ENCODE measurements around the gene RBM20. TPM values are rescaled to one million over a fixed set of nuclear protein-coding genes. Genes with fewer than 3 reads are reported as not detected.
"Not testable (repeated sequence)": the region's sequence is repeated elsewhere in the genome, so short reads cannot be mapped to it uniquely, and the experiment has no call there.

The RBM20 gene
- polyA plus RNA-seq, 1 donor (not counting 4 experiments of a cell fraction or from before 2014, with no cell fraction given), result 0.01 TPM

- Histone ChIP-seq H3K4me1 (ENCODE audit: control insufficient read depth, extremely low read depth, insufficient read depth, low read length) (peaks cover 38% of the 10 kb centered on the region), H2AFZ (ENCODE audit: control insufficient read depth, low read length) (no peak overlapping the region), H3K27me3 (ENCODE audit: control insufficient read depth, extremely low read depth, insufficient read depth, low read length) (no peaks in the 10 kb centered on the region), H3K4me3 (ENCODE audit: control insufficient read depth in 2 of 3, extremely low read depth in 1 of 3, insufficient read depth in 2 of 3, low read depth in 1 of 3, low read length in 3 of 3) (peak overlapping the region in 1 of 3 experiments; percentile 14), H3K9me3 (ENCODE audit: control insufficient read depth, low read depth, low read length) (no peaks in the 10 kb centered on the region), H4K20me1 (ENCODE audit: control insufficient read depth, extremely low read depth, insufficient read depth, low read length) (no peaks in the 10 kb centered on the region), H3K9ac (ENCODE audit: control insufficient read depth, extremely low read depth, insufficient read depth, low read length) (peak overlapping the region; percentile 23), H3K36me3 (ENCODE audit: control insufficient read depth in 2 of 2, extremely low read depth in 1 of 2, insufficient read depth in 2 of 2, low read length in 2 of 2) (no peaks in the 10 kb centered on the region), H3K27ac (ENCODE audit: control insufficient read depth, insufficient read depth, low read length) (peak overlapping the region; percentile 83), H3K9me1 (ENCODE audit: control insufficient read depth, extremely low read depth, insufficient read depth, low read length) (no peaks in the 10 kb centered on the region), H3K79me2 (ENCODE audit: control insufficient read depth, insufficient read depth, low read length) (no peaks in the 10 kb centered on the region), H3K4me2 (ENCODE audit: control insufficient read depth, extremely low read depth, insufficient read depth, low read depth, low read length) (peak overlapping the region; percentile 81)
- TF ChIP-seq EZH2 (IDR thresholded peaks at IDR 0.05; ENCODE audit: low read length), result no peak
- TF ChIP-seq, protein P1, sequence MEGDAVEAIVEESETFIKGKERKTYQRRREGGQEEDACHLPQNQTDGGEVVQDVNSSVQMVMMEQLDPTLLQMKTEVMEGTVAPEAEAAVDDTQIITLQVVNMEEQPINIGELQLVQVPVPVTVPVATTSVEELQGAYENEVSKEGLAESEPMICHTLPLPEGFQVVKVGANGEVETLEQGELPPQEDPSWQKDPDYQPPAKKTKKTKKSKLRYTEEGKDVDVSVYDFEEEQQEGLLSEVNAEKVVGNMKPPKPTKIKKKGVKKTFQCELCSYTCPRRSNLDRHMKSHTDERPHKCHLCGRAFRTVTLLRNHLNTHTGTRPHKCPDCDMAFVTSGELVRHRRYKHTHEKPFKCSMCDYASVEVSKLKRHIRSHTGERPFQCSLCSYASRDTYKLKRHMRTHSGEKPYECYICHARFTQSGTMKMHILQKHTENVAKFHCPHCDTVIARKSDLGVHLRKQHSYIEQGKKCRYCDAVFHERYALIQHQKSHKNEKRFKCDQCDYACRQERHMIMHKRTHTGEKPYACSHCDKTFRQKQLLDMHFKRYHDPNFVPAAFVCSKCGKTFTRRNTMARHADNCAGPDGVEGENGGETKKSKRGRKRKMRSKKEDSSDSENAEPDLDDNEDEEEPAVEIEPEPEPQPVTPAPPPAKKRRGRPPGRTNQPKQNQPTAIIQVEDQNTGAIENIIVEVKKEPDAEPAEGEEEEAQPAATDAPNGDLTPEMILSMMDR (optimal IDR thresholded peaks at IDR 0.05 in 1 of 3, IDR thresholded peaks at IDR 0.05 in 1 of 3, conservative IDR thresholded peaks at IDR 0.05 in 1 of 3; ENCODE audit: extremely low read depth in 1 of 3, insufficient read depth in 2 of 3, low read length in 3 of 3), result no peak
- FAIRE-seq, result peak; percentile 80
- dilution Hi-C loops (cut with MboI; ENCODE audit: extremely low pct_ligation_motif_present, low sequenced_read_pairs), result no loop called here
- DNase-seq (ENCODE audit: low read depth, low spot score), result no peak
Observed at GRCh38 chr10:110865809-110866482, 221.8 kb downstream of the RBM20 start.

DNA sequence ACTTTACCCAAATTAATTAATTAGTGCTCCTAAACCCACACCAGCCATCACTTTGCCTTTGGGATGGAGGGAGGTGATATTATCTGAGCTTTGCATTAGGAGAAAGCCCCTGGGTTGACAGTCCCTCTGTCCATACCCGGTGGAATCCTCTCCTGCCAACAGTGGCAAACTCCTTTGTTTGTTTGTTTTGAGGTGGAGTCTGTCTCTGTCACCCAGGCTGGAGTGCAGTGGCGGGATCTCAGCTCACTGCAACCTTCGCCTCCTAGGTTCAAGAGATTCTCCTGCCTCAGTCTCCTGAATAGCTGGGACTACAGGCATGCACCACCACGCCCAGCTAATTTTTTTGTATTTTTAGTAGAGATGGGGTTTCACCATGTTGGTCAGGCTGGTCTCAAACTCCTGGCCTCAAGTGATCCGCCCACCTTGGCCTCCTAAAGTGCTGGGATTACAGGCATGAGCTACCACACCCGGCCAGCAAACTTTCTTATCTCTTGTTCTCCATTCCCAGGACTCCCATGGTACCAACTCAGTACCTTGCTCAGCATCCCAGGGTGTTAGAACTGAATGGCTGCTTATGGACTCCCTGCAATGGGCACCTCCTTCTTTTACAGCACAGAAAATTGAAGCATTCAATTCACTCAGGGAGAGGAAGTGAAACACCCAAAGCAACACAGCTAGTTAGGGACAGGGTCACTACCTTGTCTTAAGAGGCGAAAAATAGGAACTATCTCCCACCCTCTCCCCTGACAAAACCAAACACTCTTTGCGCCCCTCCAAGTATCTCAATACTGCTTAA lies 223.1 kb downstream of the RBM20 start:
- H4K20me1 ChIP-seq (ENCODE audit: control insufficient read depth, extremely low read depth, insufficient read depth, low read length); H3K79me2 ChIP-seq (ENCODE audit: control insufficient read depth, insufficient read depth, low read length); H3K9ac ChIP-seq (ENCODE audit: control insufficient read depth, extremely low read depth, insufficient read depth, low read length); dilution Hi-C loops (cut with MboI; ENCODE audit: extremely low pct_ligation_motif_present, low sequenced_read_pairs); H3K27me3 ChIP-seq (ENCODE audit: control insufficient read depth, extremely low read depth, insufficient read depth, low read length); H3K4me2 ChIP-seq (ENCODE audit: control insufficient read depth, extremely low read depth, insufficient read depth, low read depth, low read length); H3K9me1 ChIP-seq (ENCODE audit: control insufficient read depth, extremely low read depth, insufficient read depth, low read length); H3K4me3 ChIP-seq (ENCODE audit: control insufficient read depth in 2 of 3, extremely low read depth in 1 of 3, insufficient read depth in 2 of 3, low read depth in 1 of 3, low read length in 3 of 3); FAIRE-seq; DNase-seq (ENCODE audit: low read depth, low spot score); H3K27ac ChIP-seq (ENCODE audit: control insufficient read depth, insufficient read depth, low read length); H3K9me3 ChIP-seq (ENCODE audit: control insufficient read depth, low read depth, low read length); H3K36me3 ChIP-seq (ENCODE audit: control insufficient read depth in 2 of 2, extremely low read depth in 1 of 2, insufficient read depth in 2 of 2, low read length in 2 of 2): not testable (repeated sequence)
- peak overlapping the region; percentile 36 for H2AFZ ChIP-seq (ENCODE audit: control insufficient read depth, low read length)
- peaks cover 35% of the 10 kb centered on the region for H3K4me1 ChIP-seq (ENCODE audit: control insufficient read depth, extremely low read depth, insufficient read depth, low read length)

Measured in keratinocyte (primary cell).